Inferior parietal cortex (tissue), 1 donor: ENCODE measurements around the gene CARD11.

Source experiments
- DNase-seq: peaks from one replicate; pipeline ENCODE4 v3.0.0-alpha.2; 2016; ENCODE audit errors: extremely low spot score

The CARD11 gene

GRCh38 chr7:2982831-2983230 lies 60.8 kb downstream of the CARD11 start:
- DNase-seq: no peak

- DNase-seq: no peak
Observed at GRCh38 chr7:2982401-2982800, 61.3 kb downstream of the CARD11 start.

GRCh38 chr7:2981103-2981480 lies 62.6 kb downstream of the CARD11 start:
- DNase-seq: no peak

GRCh38 chr7:2980401-2981102 lies 63.1 kb downstream of the CARD11 start:
- no peak for DNase-seq

- DNase-seq: no peak
Observed at GRCh38 chr7:2979951-2980350, 63.7 kb downstream of the CARD11 start.

GRCh38 chr7:2979201-2979631 lies 64.5 kb downstream of the CARD11 start:
- no peak for DNase-seq

- DNase-seq: no peak
Observed at GRCh38 chr7:2978408-2978807, 65.3 kb downstream of the CARD11 start.

- DNase-seq: no peak
Observed at GRCh38 chr7:2975821-2976371, 67.8 kb downstream of the CARD11 start.

GRCh38 chr7:2974093-2974819 lies 69.4 kb downstream of the CARD11 start:
- DNase-seq: no peak

GRCh38 chr7:2972835-2973161 lies 70.9 kb downstream of the CARD11 start:
- no peak for DNase-seq

- DNase-seq: no peak
Observed at GRCh38 chr7:2971914-2972834, 71.5 kb downstream of the CARD11 start.

GRCh38 chr7:2970861-2971260 lies 72.8 kb downstream of the CARD11 start:
- no peak for DNase-seq

- DNase-seq: no peak
Observed at GRCh38 chr7:2970307-2970664, 73.4 kb downstream of the CARD11 start.

- DNase-seq: no peak
Observed at GRCh38 chr7:2969398-2970306, 74.0 kb downstream of the CARD11 start.

- no peak for DNase-seq
Observed at GRCh38 chr7:2968616-2969397, 74.9 kb downstream of the CARD11 start.

GRCh38 chr7:2968176-2968575 lies 75.5 kb downstream of the CARD11 start:
- DNase-seq: no peak

GRCh38 chr7:2967705-2968104 lies 76.0 kb downstream of the CARD11 start:
- DNase-seq: no peak

GRCh38 chr7:2967253-2967652 lies 76.4 kb downstream of the CARD11 start:
- DNase-seq: no peak

- no peak for DNase-seq
Observed at GRCh38 chr7:2966466-2967078, 77.1 kb downstream of the CARD11 start.

GRCh38 chr7:2965745-2966270 lies 77.9 kb downstream of the CARD11 start:
- DNase-seq: no peak
